H1 (cell line): ENCODE measurements around the gene APP. TPM values are rescaled to one million over a fixed set of nuclear protein-coding genes. Genes with fewer than 3 reads are reported as not detected.
"Not testable (repeated sequence)": the region's sequence is repeated elsewhere in the genome, so short reads cannot be mapped to it uniquely, and the experiment has no call there.

ENCODE experiments used
- CTCF ChIA-PET: fragments of 300-600 bp; sonication (Branson Sonifier 250); formaldehyde crosslinking; loops from one replicate; lab custom pipeline; 2021; ENCODE audit not compliant: partially characterized antibody; lab: Charles Lee
- POLR2A ChIA-PET: fragments of 300-600 bp; sonication (Branson Sonifier 250); formaldehyde crosslinking; loops from one replicate; lab custom pipeline; 2021; ENCODE audit warnings: inconsistent platforms; ENCODE audit not compliant: partially characterized antibody; lab: Charles Lee
- DNase-seq, 2 experiments: peaks; one replicate each; pipeline versions ENCODE4 v3.0.0 to v3.0.0-alpha.2; 2010 to 2022; ENCODE audit warnings: low spot score in 2 of 2, low read depth in 1 of 2, mixed read lengths in 1 of 2
- FAIRE-seq: peaks from 2 replicates; lab custom pipeline; 2011; peaks lifted over from hg19 to GRCh38; lab: Jason Lieb, UNC
- H2AFZ ChIP-seq: 2 replicates; pipeline ENCODE4 v1.8.1; 2012; ENCODE audit warnings: low read length, inconsistent platforms
- H2AK5ac ChIP-seq: 2 replicates; pipeline ENCODE4 v1.6.1; 2013; ENCODE audit warnings: low read depth, low read length
- H2BK120ac ChIP-seq: replicated peaks from 2 replicates; pipeline ENCODE3; 2013; ENCODE audit warnings: low read depth, low read length, inconsistent platforms
- H2BK12ac ChIP-seq: 2 replicates; pipeline ENCODE4 v1.6.1; 2013; ENCODE audit warnings: low read depth, low read length
- H2BK15ac ChIP-seq: 2 replicates; pipeline ENCODE4 v1.6.1; 2013; ENCODE audit warnings: low read length
- H2BK20ac ChIP-seq: 2 replicates; pipeline ENCODE4 v1.6.1; 2013; ENCODE audit warnings: low read length
- H2BK5ac ChIP-seq: 2 replicates; pipeline ENCODE4 v1.6.1; 2013; ENCODE audit warnings: low read depth, low read length
- H3K14ac ChIP-seq: 2 replicates; pipeline ENCODE4 v1.6.1; 2013; ENCODE audit warnings: inconsistent platforms; ENCODE audit not compliant: insufficient read length
- H3K18ac ChIP-seq: 2 replicates; pipeline ENCODE4 v1.6.1; 2013; ENCODE audit warnings: low read length; ENCODE audit errors: extremely low read depth
- H3K23ac ChIP-seq: 2 replicates; pipeline ENCODE4 v1.6.1; 2013; ENCODE audit warnings: inconsistent platforms; ENCODE audit not compliant: insufficient read length
- H3K23me2 ChIP-seq: 2 replicates; pipeline ENCODE4 v1.6.1; 2013; ENCODE audit warnings: low read depth, low read length
- H3K27ac ChIP-seq: 2 replicates; pipeline ENCODE4 v1.6.1; 2011; ENCODE audit warnings: low read depth, low read length, inconsistent platforms
- H3K27me3 ChIP-seq, 4 experiments: replicated peaks in 1 of 4; 1 replicate in 1 of 4; 2 replicates in 3 of 4; pipeline versions ENCODE4 v1.6.1 to v1.8.1; 2011 to 2013; ENCODE audit warnings: low read length in 3 of 4, mild to moderate bottlenecking in 3 of 4, inconsistent platforms in 2 of 4, mixed read lengths in 2 of 4, moderate library complexity in 1 of 4; ENCODE audit not compliant: control insufficient read depth in 3 of 4, insufficient read depth in 3 of 4; ENCODE audit errors: extremely low read depth in 1 of 4
- H3K36me3 ChIP-seq, 4 experiments: 2 replicates each; pipeline versions ENCODE4 v1.6.1 to v1.8.1; 2011 to 2013; ENCODE audit warnings: mild to moderate bottlenecking in 4 of 4, low read length in 3 of 4, moderate library complexity in 2 of 4, control low read depth in 1 of 4, inconsistent platforms in 1 of 4; ENCODE audit not compliant: insufficient read depth in 4 of 4, control insufficient read depth in 2 of 4
- H3K4ac ChIP-seq: replicated peaks from 2 replicates; pipeline ENCODE3; 2013; ENCODE audit warnings: low read length, low read depth, mixed read lengths, inconsistent platforms; ENCODE audit not compliant: insufficient read length
- H3K4me1 ChIP-seq, 4 experiments: replicated peaks in 1 of 4; 1 replicate in 1 of 4; 2 replicates in 3 of 4; pipeline versions ENCODE4 v1.6.1 to v1.8.1; 2011 to 2013; ENCODE audit warnings: low read length in 3 of 4, inconsistent platforms in 2 of 4, mixed read lengths in 1 of 4; ENCODE audit not compliant: insufficient read depth in 4 of 4, control insufficient read depth in 3 of 4
- H3K4me2 ChIP-seq, 2 experiments: 2 replicates each; pipeline versions ENCODE4 v1.6.1 to v1.8.1; 2011 to 2013; ENCODE audit warnings: low read depth in 2 of 2, low read length in 2 of 2, control low read depth in 1 of 2, inconsistent platforms in 1 of 2, mild to moderate bottlenecking in 1 of 2; ENCODE audit not compliant: insufficient read depth in 1 of 2
- H3K4me3 ChIP-seq, 4 experiments: fragments of 200-600, 300-600 bp in 1 of 4; sonication (generic), shearing (Covaris generic), sonication (Bioruptor Twin) in 1 of 4; 2 replicates each; pipeline versions ENCODE4 v1.5.1 to v1.8.1; 2011 to 2016; ENCODE audit warnings: low read length in 4 of 4, low read depth in 3 of 4, control low read depth in 2 of 4, inconsistent platforms in 2 of 4, mild to moderate bottlenecking in 2 of 4, mixed read lengths in 1 of 4, moderate library complexity in 1 of 4; ENCODE audit not compliant: insufficient read depth in 2 of 4; ENCODE audit errors: extremely low read depth in 1 of 4
- H3K56ac ChIP-seq: replicated peaks from 2 replicates; pipeline ENCODE3; 2013; ENCODE audit warnings: low read depth, mild to moderate bottlenecking, mixed read lengths, low read length, inconsistent platforms; ENCODE audit not compliant: insufficient read length
- H3K79me1 ChIP-seq: 2 replicates; pipeline ENCODE4 v1.6.1; 2013; ENCODE audit warnings: low read depth, low read length, control low read depth
- H3K79me2 ChIP-seq, 2 experiments: 2 replicates each; pipeline versions ENCODE4 v1.6.1 to v1.8.1; 2012 to 2013; ENCODE audit warnings: low read length in 2 of 2, mild to moderate bottlenecking in 2 of 2, inconsistent platforms in 1 of 2; ENCODE audit not compliant: insufficient read depth in 2 of 2, control insufficient read depth in 1 of 2
- H3K9ac ChIP-seq, 4 experiments: replicated peaks in 1 of 4; 1 replicate in 1 of 4; 2 replicates in 3 of 4; pipeline versions ENCODE4 v1.6.1 to v1.8.1; 2011 to 2013; ENCODE audit warnings: low read depth in 3 of 4, low read length in 3 of 4, control low read depth in 2 of 4, mild to moderate bottlenecking in 2 of 4, moderate library complexity in 2 of 4, inconsistent platforms in 1 of 4; ENCODE audit errors: extremely low read depth in 1 of 4
- H3K9me3 ChIP-seq, 2 experiments: 2 replicates each; pipeline versions ENCODE4 v1.6.1 to v1.8.1; 2012 to 2013; ENCODE audit warnings: mild to moderate bottlenecking in 2 of 2, moderate library complexity in 2 of 2, control low read depth in 1 of 2, inconsistent platforms in 1 of 2, low read depth in 1 of 2, low read length in 1 of 2, mixed read lengths in 1 of 2; ENCODE audit not compliant: insufficient read depth in 2 of 2
- H4K20me1 ChIP-seq, 2 experiments: replicated peaks in 1 of 2; 2 replicates each; pipeline versions ENCODE3 to v1.8.1; 2011 to 2013; ENCODE audit warnings: inconsistent platforms in 2 of 2, low read length in 2 of 2, mild to moderate bottlenecking in 1 of 2; ENCODE audit not compliant: insufficient read depth in 2 of 2, control insufficient read depth in 1 of 2
- H4K5ac ChIP-seq: 2 replicates; pipeline ENCODE4 v1.6.1; 2013; ENCODE audit warnings: low read length, low read depth, mixed read lengths, inconsistent platforms; ENCODE audit not compliant: insufficient read length
- H4K8ac ChIP-seq: 2 replicates; pipeline ENCODE4 v1.8.0; 2013; ENCODE audit warnings: mild to moderate bottlenecking, moderate library complexity, low read length, inconsistent platforms; ENCODE audit not compliant: insufficient read depth; ENCODE audit errors: extremely low read depth
- H4K91ac ChIP-seq: replicated peaks from 2 replicates; pipeline ENCODE3; 2013; ENCODE audit warnings: low read length, mixed read lengths, inconsistent platforms; ENCODE audit not compliant: insufficient read length
- TCF12 ChIP-seq: IDR thresholded peaks from 2 replicates; pipeline ENCODE4 v1.6.1; 2011; ENCODE audit warnings: low read depth, mild to moderate bottlenecking, low read length
- WGBS, 2 experiments: shearing (Covaris generic) in 1 of 2; methylation state at CpG; one replicate each; pipeline versions ENCODE4 v1.1.6 to v1.1.7; 2013 to 2015; ENCODE audit warnings: low lambda C conversion rate in 2 of 2, mixed read lengths in 2 of 2, inconsistent platforms in 1 of 2, low coverage in 1 of 2, missing lambda C conversion rate in 1 of 2; ENCODE audit not compliant: insufficient replicate concordance in 2 of 2, insufficient coverage in 1 of 2, insufficient read length in 1 of 2; ENCODE audit errors: extremely low coverage in 1 of 2, missing lambda C conversion rate in 1 of 2; 5-methylcytosine and 5-hydroxymethylcytosine counted together
- polyA plus RNA-seq, 7 experiments: library from polyadenylated mRNA; depleted of rRNA in 3 of 7; stranded (reverse) in 5 of 7; unstranded in 2 of 7; fragments of >200 nt in 5 of 7; fragments of 200-250 nt in 2 of 7; gene quantifications; 1 replicate in 5 of 7; 2 replicates in 1 of 7; 4 replicates in 1 of 7; pipeline versions ENCODE4 v1.2.1 to v1.2.3, GENCODE V29; 2011 to 2013; ENCODE audit warnings: missing spikeins in 2 of 7, mixed read lengths in 2 of 7
- total RNA-seq: library from RNA; stranded (reverse); fragmentation: NEBNext Ultra II Directional; extraction: Animal tissue kit (Norgen Biotek cat#: 25700); gene quantifications from 2 replicates; pipeline ENCODE4 v1.2.1, GENCODE V29; 2021

Gene APP
- total and polyA plus RNA-seq, 2 of the 8 experiments (the other 6 are each of a cell fraction or from before 2014, with no cell fraction given) = 375 to 551 TPM

- TF ChIP-seq TCF12 = no peak
These were observed 245.3 kb downstream of the APP start (continued) for GRCh38 chr21:25925064-25925800.

- H3K23me2 ChIP-seq, H3K4me2 ChIP-seq, H3K4ac ChIP-seq, H4K5ac ChIP-seq, H3K27me3 ChIP-seq, H3K14ac ChIP-seq, H3K36me3 ChIP-seq, H2BK15ac ChIP-seq, H2BK12ac ChIP-seq, H3K9me3 ChIP-seq, H3K4me3 ChIP-seq, H4K91ac ChIP-seq, H3K18ac ChIP-seq, H2AK5ac ChIP-seq, CTCF ChIA-PET, H3K56ac ChIP-seq, H3K23ac ChIP-seq, H3K79me1 ChIP-seq, H3K27ac ChIP-seq, H4K20me1 ChIP-seq, DNase-seq, H2BK20ac ChIP-seq, H3K9ac ChIP-seq, H2AFZ ChIP-seq, H2BK5ac ChIP-seq, H4K8ac ChIP-seq, H2BK120ac ChIP-seq, FAIRE-seq: not testable (repeated sequence)
- POLR2A ChIA-PET = interaction anchor here (0.6 kb wide), 1 partner anchor 237 kb away, joined by 3 read pairs; no protein-coding TSS in a partner anchor
- peaks cover 0 to 36% of the 10 kb centered on the region in 2 experiments; a peak in 2 of 4 replicates for H3K79me2 ChIP-seq
- 93% methylated on average over 7 of the region's 17 CpGs; no CpG with 5 or more reads in 1 of the 2 experiments for WGBS, 2 experiments
- H3K4me1 ChIP-seq = peaks cover 0 to 10% (median 5%) of the 10 kb centered on the region in 4 experiments; a peak in 3 of 7 replicates
These were observed 252.4 kb downstream of the APP start for GRCh38 chr21:25918152-25918551.
